Activated CD8-positive, alpha-beta T cell treated with anti-CD3 and anti-CD28 coated beads for 36 hours (primary cell): ENCODE results near the gene GET4. TPM values are rescaled to one million over a fixed set of nuclear protein-coding genes. Genes with fewer than 3 reads are reported as not detected.

Experiments
- ATAC-seq: fragments of 200-7000 bp; cut with Tn5 transposase; one replicate; pipeline ENCODE4 v1.10.0; 2021; ENCODE audit warnings: mild to moderate bottlenecking, moderate library complexity
- CTCF ChIA-PET: fragments of 350-600 bp; sonication (Branson Sonifier 250); formaldehyde crosslinking; loops from one replicate; lab custom pipeline; 2021; ENCODE audit warnings: antibody characterized with exemption; lab: Charles Lee
- POLR2A ChIA-PET: fragments of 350-600 bp; sonication (Branson Sonifier 250); formaldehyde crosslinking; loops from one replicate; lab custom pipeline; 2021; ENCODE audit warnings: antibody characterized with exemption; lab: Charles Lee
- DNase-seq: peaks from one replicate; pipeline ENCODE4 v3.0.0-alpha.2; 2020
- H3K27ac Mint-ChIP-seq: one replicate; pipeline ENCODE4 v1.8.0; 2021; ENCODE audit warnings: mild to moderate bottlenecking, mixed read lengths
- H3K27me3 Mint-ChIP-seq: one replicate; pipeline ENCODE4 v1.8.0; 2021; ENCODE audit warnings: mixed read lengths
- H3K36me3 Mint-ChIP-seq: one replicate; pipeline ENCODE4 v1.8.0; 2021; ENCODE audit warnings: low read depth, mixed read lengths
- H3K4me1 Mint-ChIP-seq: one replicate; pipeline ENCODE4 v1.8.0; 2021; ENCODE audit warnings: low read depth, mixed read lengths
- H3K4me3 Mint-ChIP-seq: one replicate; pipeline ENCODE4 v1.8.0; 2021; ENCODE audit warnings: mild to moderate bottlenecking, moderate library complexity, mixed read lengths
- H3K9me3 Mint-ChIP-seq: one replicate; pipeline ENCODE4 v1.8.0; 2021; ENCODE audit warnings: mixed read lengths
- intact Hi-C: fragments of 100-400 bp; cut with micrococcal nuclease; formaldehyde crosslinking; loops from one replicate; pipeline ENCODE4 v1.10.0; 2022
- total RNA-seq, 2 experiments: library from RNA; stranded (reverse); gene quantifications; one replicate each; pipeline ENCODE4 v1.2.3, GENCODE V29; 2021
- TF ChIP-seq, protein P1 (sequence below): fragments of 200-600 bp; IDR thresholded peaks from one replicate; pipeline ENCODE4 v1.8.0; 2022; ENCODE audit warnings: antibody characterized with exemption, mild to moderate bottlenecking

The GET4 gene
- total RNA-seq, 2 experiments from 2014 or later: 20.6 to 31.9 TPM

DNA sequence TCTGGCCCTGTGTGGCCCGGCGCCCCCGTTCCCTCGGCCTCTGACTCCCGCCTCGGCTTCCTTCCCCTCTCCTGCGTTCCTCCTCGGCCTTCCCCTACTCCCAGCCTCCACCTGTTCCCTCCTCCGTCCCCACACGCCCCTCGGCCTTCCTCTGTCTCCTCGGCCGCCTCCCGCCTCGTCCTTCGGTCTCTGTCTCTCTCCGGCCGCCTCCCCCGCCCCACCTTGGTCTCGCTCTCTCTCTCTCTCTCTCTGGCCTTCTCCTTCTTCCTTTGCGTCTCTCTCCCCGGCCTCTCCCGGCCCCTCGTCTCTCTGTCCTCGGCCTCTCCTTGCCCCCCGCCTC, 588 bp downstream of the GET4 start:
- peak; percentile 33 for DNase-seq
- Mint-ChIP-seq H3K36me3 (peaks cover 25% of the 10 kb centered on the region), H3K4me3 (peak overlapping the region; percentile 93), H3K4me1 (peaks cover 40% of the 10 kb centered on the region), H3K27ac (peak overlapping the region; percentile 88), H3K27me3 (no peaks in the 10 kb centered on the region), H3K9me3 (no peaks in the 10 kb centered on the region)
- TF ChIP-seq, protein P1, sequence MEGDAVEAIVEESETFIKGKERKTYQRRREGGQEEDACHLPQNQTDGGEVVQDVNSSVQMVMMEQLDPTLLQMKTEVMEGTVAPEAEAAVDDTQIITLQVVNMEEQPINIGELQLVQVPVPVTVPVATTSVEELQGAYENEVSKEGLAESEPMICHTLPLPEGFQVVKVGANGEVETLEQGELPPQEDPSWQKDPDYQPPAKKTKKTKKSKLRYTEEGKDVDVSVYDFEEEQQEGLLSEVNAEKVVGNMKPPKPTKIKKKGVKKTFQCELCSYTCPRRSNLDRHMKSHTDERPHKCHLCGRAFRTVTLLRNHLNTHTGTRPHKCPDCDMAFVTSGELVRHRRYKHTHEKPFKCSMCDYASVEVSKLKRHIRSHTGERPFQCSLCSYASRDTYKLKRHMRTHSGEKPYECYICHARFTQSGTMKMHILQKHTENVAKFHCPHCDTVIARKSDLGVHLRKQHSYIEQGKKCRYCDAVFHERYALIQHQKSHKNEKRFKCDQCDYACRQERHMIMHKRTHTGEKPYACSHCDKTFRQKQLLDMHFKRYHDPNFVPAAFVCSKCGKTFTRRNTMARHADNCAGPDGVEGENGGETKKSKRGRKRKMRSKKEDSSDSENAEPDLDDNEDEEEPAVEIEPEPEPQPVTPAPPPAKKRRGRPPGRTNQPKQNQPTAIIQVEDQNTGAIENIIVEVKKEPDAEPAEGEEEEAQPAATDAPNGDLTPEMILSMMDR: no peak
- intact Hi-C loops: no loop called here
- ChIA-PET POLR2A (interaction anchor here (0.8 to 1.4 kb wide), 2 partner anchors 11 to 46 kb away, joined by 4 read pairs; no protein-coding TSS in a partner anchor), CTCF (no interaction called here)
- ATAC-seq: no peak

DNA sequence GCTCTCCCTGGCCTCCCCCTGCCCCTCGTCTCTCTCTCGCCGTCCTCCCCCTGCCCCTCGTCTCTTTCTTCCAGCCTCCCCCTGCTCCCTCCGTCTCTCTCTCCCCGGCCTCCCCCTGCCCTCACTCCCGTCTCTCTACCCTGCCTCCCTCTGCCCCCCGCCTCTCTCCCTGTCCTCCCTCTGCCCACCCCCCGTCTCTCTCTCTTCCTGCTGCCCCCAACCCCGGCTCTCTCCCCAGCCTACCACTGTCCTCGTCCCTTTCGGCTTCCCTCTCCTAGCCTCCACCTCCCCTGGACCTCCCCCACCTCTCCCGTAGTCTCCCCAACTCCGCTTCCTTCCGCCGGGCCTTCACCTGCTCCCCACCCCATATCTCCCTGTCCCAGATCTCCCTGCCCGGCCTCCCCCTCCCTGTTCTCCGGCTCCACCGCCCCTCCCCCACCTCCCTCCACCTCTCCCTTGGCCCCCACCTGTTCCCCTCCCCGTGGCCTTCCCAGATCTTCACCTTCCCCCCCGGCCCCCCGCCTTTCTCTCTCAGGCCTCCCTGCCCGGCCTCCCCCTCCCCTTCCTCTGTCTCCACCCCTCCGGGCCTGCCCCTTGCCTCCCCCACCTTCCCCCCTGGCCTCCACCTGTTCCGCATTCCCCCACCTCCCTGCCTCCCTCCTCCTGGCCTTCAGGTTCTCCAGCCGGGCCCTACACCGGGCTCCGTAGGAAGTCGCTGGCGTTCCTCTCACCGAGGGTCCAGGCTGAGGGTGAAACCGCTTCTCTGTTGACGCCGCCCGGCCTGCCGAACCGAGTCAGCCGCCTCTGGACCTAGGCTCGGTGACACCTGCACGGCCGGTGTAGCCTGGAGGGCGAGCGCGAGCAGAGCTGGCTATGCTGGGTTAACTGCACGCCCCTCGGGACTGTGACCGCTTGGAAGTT, 1.2 kb downstream of the GET4 start:
- ATAC-seq (no peak), DNase-seq (no peak)
- Mint-ChIP-seq H3K4me1 (peaks cover 42% of the 10 kb centered on the region), H3K36me3 (peaks cover 21% of the 10 kb centered on the region), H3K9me3 (no peaks in the 10 kb centered on the region), H3K27me3 (no peaks in the 10 kb centered on the region), H3K27ac (peak overlapping the region; percentile 88), H3K4me3 (peak overlapping the region; percentile 93)
- TF ChIP-seq, protein P1: no peak
- POLR2A ChIA-PET: interaction anchor here (0.8 kb wide), 2 partner anchors 46 to 89 kb away, joined by 4 read pairs; no protein-coding TSS in a partner anchor
- CTCF ChIA-PET: no interaction called here
- intact Hi-C loops: no loop called here

DNA sequence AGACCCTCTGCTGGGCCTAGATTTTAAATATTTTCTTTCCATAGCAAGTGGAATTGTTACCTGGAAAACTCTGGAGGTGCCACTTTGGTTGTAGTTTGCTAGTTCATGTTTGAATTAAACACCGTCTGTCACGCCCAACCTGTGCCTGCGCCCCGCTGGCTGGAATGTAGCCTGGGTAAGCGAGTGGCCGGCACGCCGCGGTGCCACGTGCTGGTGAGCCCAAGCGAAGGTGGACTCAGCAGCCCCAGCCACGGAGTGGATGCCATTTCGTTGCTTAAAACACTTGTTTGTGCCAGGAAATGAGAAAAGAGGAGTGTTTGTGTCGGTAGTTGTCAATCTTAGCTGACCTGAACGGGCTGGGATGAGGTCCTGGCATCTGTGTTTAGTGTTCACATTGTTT, 2.7 kb downstream of the GET4 start:
- no peaks in the 10 kb centered on the region for H3K9me3 Mint-ChIP-seq
- ATAC-seq (no peak), DNase-seq (no peak)
- no peaks in the 10 kb centered on the region for H3K27me3 Mint-ChIP-seq
- peaks cover 37% of the 10 kb centered on the region for H3K4me1 Mint-ChIP-seq
- H3K36me3 Mint-ChIP-seq: peaks cover 8% of the 10 kb centered on the region
- peak overlapping the region; percentile 44 for H3K4me3 Mint-ChIP-seq
- intact Hi-C loops: no loop called here
- no peak overlapping the region for H3K27ac Mint-ChIP-seq
- CTCF ChIA-PET: no interaction called here
- TF ChIP-seq, protein P1: no peak
- POLR2A ChIA-PET: interaction anchor here (1.5 kb wide), 1 partner anchor 15 kb away, joined by 5 read pairs; no protein-coding TSS in a partner anchor

DNA sequence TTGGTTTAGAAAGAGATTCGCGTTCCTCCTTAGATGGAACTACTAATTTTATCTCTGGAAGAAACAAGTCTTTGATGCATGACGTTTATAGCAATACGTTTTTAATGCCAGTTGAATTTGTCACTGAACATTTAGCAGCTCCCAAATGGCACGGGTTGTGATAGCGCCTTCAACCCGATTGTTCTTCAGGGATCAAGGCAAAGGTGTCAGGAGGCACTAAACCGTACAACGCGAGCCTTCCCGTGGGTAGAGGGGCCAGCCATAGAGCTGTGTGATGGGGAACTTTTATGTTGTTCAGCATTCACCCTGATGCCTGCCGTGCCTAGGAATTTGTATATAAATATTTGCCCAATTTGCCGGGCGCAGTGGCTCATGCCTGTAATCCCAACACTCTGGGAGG, 3.4 kb downstream of the GET4 start:
- Mint-ChIP-seq H3K9me3 (no peaks in the 10 kb centered on the region), H3K4me3 (no peak overlapping the region), H3K27ac (no peak overlapping the region), H3K36me3 (peaks cover 8% of the 10 kb centered on the region), H3K4me1 (peaks cover 37% of the 10 kb centered on the region), H3K27me3 (no peaks in the 10 kb centered on the region)
- intact Hi-C loops: no loop called here
- POLR2A ChIA-PET: interaction anchor here (1.5 kb wide), 1 partner anchor 14 kb away, joined by 5 read pairs; no protein-coding TSS in a partner anchor
- CTCF ChIA-PET: interaction anchor here (0.8 kb wide), 1 partner anchor 11 kb away, joined by 4 read pairs; no protein-coding TSS in a partner anchor
- DNase-seq: no peak
- TF ChIP-seq, protein P1: no peak
- no peak for ATAC-seq

DNA sequence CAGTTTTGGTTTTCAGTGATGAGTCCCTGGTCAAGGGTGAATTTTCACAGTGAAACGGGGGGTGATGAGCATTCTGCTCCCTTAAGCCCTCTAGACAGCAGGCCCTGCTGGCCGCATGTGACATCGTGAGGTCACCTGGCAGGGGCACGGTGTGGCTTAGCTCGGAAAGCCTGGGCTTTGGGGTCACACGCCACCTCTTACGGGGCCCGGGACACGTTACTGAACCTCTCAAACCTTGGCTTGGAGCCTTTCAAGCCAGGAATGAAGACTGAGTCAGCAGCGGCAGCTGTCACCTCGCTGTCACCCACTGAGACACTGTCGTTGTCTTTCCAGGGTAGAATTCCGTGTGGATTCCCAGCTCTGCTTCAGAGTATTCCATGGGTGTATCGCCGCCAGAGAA, 4.1 kb downstream of the GET4 start:
- Mint-ChIP-seq H3K27ac (no peak overlapping the region), H3K4me1 (peaks cover 38% of the 10 kb centered on the region), H3K36me3 (peaks cover 8% of the 10 kb centered on the region), H3K9me3 (no peaks in the 10 kb centered on the region), H3K4me3 (no peak overlapping the region), H3K27me3 (no peaks in the 10 kb centered on the region)
- ChIA-PET CTCF (interaction anchor here (0.8 to 1.3 kb wide), 2 partner anchors 11 to 186 kb away, joined by 3 to 4 read pairs; no protein-coding TSS in a partner anchor), POLR2A (interaction anchor here (1.5 kb wide), 1 partner anchor 14 kb away, joined by 5 read pairs; no protein-coding TSS in a partner anchor)
- no peak for DNase-seq
- TF ChIP-seq, protein P1: no peak
- intact Hi-C loops: no loop called here
- no peak for ATAC-seq
